ENCODE measurements around the gene TOLLIP. TPM values are rescaled to one million over a fixed set of nuclear protein-coding genes. Genes with fewer than 3 reads are reported as not detected.

TOLLIP gene
- total and polyA plus RNA-seq, 2 of the 4 experiments (the other 2 are of a cell fraction) = 19.7 to 42.9 TPM

- H2AFZ ChIP-seq (replicated peaks; ENCODE audit: low read length, poor library complexity) = no peak overlapping the region
- DNase-seq (peak; percentile 4), ATAC-seq (ENCODE audit: low read depth) (peak; percentile 61)
- no peak overlapping the region for H2BK5ac ChIP-seq (ENCODE audit: low read depth, low read length, poor library complexity, severe bottlenecking)
- no peaks in the 10 kb centered on the region; the same call in 1 of the 2 replicates for H4K20me1 ChIP-seq (ENCODE audit: insufficient read depth, low read length)
- H2BK120ac ChIP-seq (ENCODE audit: low read depth, low read length) = no peak overlapping the region
- no peak overlapping the region for H3K9ac ChIP-seq (ENCODE audit: low read depth, low read length)
- CTCF ChIA-PET = interaction anchor here (1.1 kb wide), 1 partner anchor 10 kb away, joined by 3 read pairs; no protein-coding TSS in a partner anchor
- no peak overlapping the region for H2AK5ac ChIP-seq (ENCODE audit: low read depth, low read length)
- no peak overlapping the region for H3K14ac ChIP-seq (replicated peaks; ENCODE audit: low read depth, low read length)
- no peak overlapping the region for H4K5ac ChIP-seq (ENCODE audit: low read depth, low read length)
- H3K9me1 ChIP-seq (ENCODE audit: insufficient read depth, low read length) = no peaks in the 10 kb centered on the region
- H3K4me2 ChIP-seq (ENCODE audit: low read depth, low read length) = no peak overlapping the region
- no peak overlapping the region for H3K4ac ChIP-seq (ENCODE audit: low read depth, low read length)
- intact Hi-C loops (cut with micrococcal nuclease) (no loop called here), in situ Hi-C loops (cut with MboI; ENCODE audit: low sequenced_read_pairs) (no loop called here), dilution Hi-C loops (cut with HindIII; ENCODE audit: low sequenced_read_pairs, unreplicated experiment) (no loop called here)
- POLR2A ChIA-PET (ENCODE audit: unreplicated experiment) = no interaction called here
- BruUV-seq (replicated peaks) = no TSS peak
- no peak overlapping the region for H4K91ac ChIP-seq (ENCODE audit: insufficient read depth, low read depth, low read length)
- H3K27ac ChIP-seq (ENCODE audit: insufficient read depth, low read length) = no peak overlapping the region
- WGBS, 2 experiments (ENCODE audit: extremely low coverage in 2 of 2, insufficient read length in 1 of 2) = 72% methylated on average over 5 of the region's 23 CpGs; no CpG with 5 or more reads in 1 of the 2 experiments
- no peak overlapping the region for H3K23ac ChIP-seq (ENCODE audit: low read depth, low read length)
- TF ChIP-seq SMC3 (IDR thresholded peaks at IDR 0.05; ENCODE audit: low read depth, low read length) = peak; percentile 34
- TF ChIP-seq ELK1 (IDR thresholded peaks at IDR 0.05; ENCODE audit: borderline replicate concordance, low read depth, low read length) = no peak
- TF ChIP-seq RAD21 (IDR thresholded peaks at IDR 0.05; ENCODE audit: low read length) = peak; percentile 21; the same call in 1 of the 2 replicates
- no peak for TF ChIP-seq MAFK (IDR thresholded peaks at IDR 0.05; ENCODE audit: low read depth, low read length)
- TF ChIP-seq CTCF (conservative IDR thresholded peaks at IDR 0.05; ENCODE audit: low read depth, low read length) = peak; percentile 26; the same call in 1 of the 2 replicates
- H2AK9ac ChIP-seq (replicated peaks; ENCODE audit: low read depth, low read length, poor library complexity) = no peak overlapping the region
- no peaks in the 10 kb centered on the region for H3K79me1 ChIP-seq (ENCODE audit: low read depth in 1 of 2, low read length in 2 of 2)
- no peak overlapping the region for H3K56ac ChIP-seq (ENCODE audit: extremely low read depth, insufficient read depth, low read length)
- H2BK15ac ChIP-seq (ENCODE audit: low read depth, low read length) = no peak overlapping the region
- no peaks in the 10 kb centered on the region for H3K36me3 ChIP-seq (ENCODE audit: control insufficient read depth, insufficient read depth, low read length)
- no peak overlapping the region for H3K18ac ChIP-seq (ENCODE audit: low read depth, low read length)
- H3K27me3 ChIP-seq (ENCODE audit: control insufficient read depth, insufficient read depth, low read length) = peaks cover 6% of the 10 kb centered on the region; the same call in 1 of the 2 replicates
- H3K9me3 ChIP-seq (ENCODE audit: control insufficient read depth, insufficient read depth, low read length) = no peaks in the 10 kb centered on the region
- no peaks in the 10 kb centered on the region for H3K4me1 ChIP-seq (ENCODE audit: control insufficient read depth, insufficient read depth, low read length)
- no peak overlapping the region for H3K4me3 ChIP-seq (ENCODE audit: insufficient read depth, low read depth, low read length)
- H4K8ac ChIP-seq (ENCODE audit: low read depth in 2 of 2, low read length in 2 of 2) = no peak overlapping the region
- no peak overlapping the region for H2BK20ac ChIP-seq (ENCODE audit: low read depth, low read length)
Measured at GRCh38 chr11:1226986-1227550, 82.4 kb downstream of the TOLLIP start.

Data from IMR-90 (cell line).